IPS-NIHi7 (cell line): ENCODE data around the gene TCAP.

Source experiments
- DNase-seq: peaks from one replicate; pipeline ENCODE4 v3.0.0; 2012; ENCODE audit warnings: mixed read lengths; ENCODE audit errors: extremely low spot score

Gene TCAP, protein sequence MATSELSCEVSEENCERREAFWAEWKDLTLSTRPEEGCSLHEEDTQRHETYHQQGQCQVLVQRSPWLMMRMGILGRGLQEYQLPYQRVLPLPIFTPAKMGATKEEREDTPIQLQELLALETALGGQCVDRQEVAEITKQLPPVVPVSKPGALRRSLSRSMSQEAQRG

DNA sequence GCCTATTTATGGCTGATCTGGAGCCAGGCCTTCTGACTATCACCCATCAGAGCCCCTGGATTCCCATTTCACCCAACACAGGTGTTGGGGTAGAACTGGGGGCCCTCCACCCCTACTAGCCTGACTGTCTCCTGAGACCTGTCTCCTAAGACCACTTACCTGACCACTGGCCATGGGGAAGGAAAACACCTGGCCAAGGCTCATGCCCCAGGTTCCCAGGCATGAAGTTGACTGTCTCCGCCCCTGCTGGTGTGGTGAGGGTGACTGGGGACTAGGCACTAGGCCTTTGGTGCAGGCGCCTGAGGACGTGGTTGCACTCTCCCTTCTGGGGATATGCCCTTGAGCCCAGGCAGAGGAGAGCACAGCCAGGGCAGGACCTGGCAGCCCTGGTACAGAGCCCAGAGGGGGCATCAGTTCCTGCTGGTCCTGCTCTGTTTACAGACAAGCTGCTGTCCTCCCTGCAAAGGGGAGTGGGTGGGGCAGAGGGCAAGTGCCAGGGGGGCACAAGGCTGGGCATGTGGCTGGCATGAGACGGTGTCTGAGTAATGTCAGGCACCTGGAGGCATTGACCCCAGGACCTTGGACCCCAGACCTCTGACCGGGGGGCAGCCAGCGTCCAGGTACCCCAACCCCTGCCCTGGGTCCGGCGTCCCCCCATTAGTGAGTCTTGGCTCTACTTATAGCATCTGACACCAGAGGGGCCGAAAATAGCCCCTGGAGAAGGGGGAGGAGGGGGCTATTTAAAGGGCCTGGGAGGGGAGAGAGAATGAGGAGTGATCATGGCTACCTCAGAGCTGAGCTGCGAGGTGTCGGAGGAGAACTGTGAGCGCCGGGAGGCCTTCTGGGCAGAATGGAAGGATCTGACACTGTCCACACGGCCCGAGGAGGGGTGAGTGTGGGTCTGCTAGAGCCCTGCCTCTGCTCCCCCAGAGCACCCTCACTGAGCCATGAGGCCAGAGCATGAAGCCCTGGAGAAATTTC lies at the start of gene TCAP:
TCAP (plus strand) TSS at position 769 of the 981 bp plus-strand sequence; CDS start at position 780, 11 bp downstream.
- no peak for DNase-seq

DNA sequence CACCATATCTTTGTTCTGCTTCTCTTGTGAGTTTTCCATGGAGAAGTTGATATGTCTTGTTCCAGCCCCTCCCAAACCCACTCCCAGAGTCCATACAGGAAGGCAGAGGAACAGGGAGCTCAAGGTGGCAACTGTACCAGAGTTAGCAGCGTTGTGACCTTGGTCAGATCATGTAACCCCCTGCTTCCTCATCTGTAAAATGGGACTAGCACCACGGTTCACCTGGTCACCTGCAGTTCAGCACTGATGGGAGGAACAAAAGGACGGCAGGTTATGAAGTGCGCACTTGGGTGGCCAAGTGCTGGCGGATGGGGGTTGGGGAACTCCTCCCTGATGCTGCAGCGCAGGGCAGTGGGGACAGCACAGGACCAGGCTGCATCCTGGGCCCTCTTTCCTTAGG lies 49.7 kb upstream of the TCAP start:
- DNase-seq, result no peak

DNA sequence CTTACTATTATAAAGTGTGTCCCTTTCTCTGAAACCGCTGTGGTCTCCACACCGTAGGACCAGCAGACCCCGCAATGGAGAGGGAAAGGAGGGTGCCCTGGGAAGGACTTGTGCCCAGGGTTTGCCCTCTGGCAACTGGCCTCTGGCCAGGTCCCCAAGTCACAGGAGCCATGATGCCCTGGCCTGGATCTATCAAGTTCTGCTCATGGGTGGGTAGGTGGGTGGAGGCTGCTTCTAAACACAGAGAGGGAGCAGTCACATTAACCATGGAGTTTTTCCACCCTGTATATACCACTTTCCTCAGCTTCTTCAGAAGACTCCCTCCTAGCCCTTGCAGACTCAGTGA lies 48.1 kb upstream of the TCAP start:
- DNase-seq, result no peak

DNA sequence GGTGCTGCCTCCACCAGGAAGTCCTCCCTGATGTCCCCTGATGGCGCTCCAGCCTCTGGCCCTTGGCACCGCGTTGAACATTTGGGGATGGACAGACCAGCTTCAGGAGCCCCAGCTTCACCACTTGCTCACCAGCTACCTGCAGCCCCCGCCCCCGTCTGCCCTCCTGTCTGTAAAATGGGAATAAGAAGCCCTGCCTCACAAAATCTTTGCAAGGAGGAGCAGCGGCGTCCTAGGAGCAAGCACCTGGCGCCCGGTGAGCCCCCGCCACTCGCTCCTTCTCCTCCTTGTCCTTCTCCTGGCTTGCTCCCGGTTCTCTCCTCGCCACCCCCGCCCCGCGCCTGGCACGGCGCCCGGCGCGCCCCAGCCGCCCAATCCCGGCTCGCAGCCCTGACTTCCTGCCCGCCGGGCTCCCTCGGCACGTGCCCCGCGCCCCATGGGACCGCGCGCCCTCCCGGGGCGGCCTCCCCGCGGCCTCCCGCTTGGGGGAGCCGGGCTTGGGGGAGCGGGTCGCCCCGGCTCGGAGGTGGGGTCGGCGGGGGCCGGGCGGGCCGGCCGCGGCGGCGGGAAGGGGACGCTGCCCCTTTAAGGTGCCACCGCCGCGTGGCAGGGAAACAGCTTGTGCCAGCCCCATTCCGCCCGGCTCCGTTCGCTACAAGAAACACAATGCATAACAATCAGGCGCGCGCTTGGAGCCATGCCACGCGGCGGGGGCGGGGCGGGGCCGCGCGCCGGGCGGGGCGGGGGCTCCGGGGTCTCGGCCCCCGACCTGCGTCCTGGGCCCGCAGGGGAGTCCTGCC lies 47.5 kb upstream of the TCAP start:
- no peak for DNase-seq

DNA sequence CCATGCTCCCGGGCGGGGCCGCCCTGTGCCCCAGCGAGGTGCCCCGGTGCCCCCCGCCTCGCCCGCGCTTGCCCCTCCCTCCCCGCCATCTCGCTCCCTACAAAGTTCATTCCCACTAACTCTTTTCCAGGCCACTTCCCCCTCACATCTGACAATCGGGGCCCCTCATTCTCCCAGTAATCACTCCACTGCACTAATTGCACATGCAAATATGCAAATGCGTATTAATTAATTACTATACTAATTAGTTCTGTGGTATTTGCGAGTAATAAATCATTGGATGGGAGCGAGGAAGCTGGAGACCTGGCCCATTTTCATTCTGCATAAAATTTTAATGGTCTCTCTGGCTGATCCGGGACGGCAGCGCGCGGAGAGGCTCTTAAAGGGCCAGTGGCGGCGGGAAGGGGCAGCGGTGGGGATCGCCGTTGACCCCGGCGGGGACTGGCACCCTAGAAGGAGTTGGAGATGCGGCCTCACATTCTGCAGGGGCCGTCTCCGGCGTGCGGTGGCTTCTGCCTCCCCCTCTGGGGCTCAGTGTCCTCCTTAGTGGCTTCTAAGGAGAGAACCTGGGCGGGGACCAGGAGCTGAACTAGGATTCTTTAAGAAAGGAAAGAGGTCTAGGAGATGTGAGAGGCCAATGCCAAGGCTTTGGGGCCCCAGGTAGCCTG lies 46.8 kb upstream of the TCAP start:
- no peak for DNase-seq

DNA sequence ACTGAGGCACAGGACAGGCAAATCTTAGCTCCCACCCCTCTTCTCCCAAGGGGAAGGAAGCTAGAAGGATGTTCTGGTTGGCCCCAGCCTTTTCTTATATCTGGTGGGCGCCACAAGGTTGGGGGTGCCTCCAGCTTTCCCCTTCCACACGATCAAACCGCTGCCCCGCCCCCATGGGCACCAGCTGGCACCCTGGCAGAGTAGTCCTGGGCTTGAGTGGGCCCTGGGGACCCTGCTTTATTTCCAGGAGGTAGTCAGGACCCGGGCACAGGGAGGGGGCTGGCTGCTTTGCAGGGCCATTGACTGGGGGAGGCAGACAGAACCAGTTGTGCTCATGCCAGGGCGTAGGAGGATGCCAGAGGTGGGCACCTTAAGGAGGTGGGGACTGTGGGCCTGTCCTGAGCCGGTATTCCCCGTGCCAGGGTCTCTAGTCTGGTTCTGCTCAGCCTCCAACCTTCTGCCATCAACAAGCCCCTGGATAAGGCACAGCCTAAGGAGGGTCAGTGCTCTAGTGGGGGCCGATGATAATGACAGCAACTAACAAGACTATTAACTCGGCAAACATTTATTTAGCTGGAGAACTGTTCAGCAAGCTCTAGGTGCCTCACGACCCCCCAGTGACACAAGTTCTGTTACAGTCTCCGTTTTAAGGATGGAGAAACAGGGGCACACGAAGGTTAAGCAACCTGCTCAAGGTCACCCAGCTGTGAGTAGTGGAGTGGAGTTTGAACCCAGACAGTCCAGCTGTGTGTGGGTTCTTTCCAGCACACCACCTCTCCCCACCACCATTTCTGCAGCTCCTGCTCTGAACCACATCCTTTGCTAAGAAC lies 46.0 kb upstream of the TCAP start:
- DNase-seq, result no peak

DNA sequence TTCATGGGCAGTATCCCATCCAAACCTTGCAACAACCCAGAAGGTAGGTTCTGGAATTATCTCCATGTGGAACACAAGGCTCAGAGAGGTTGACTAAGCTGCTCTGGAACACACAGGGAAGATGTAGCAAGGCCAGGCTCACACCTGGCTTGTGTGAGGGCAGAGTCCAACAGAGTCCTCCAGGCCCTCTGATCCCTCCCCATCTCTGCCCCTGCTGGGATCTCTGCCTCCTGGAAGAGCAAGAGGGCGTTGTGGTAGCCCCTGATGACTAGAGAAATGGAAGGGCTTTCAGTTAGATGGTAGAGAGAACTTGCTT lies 45.4 kb upstream of the TCAP start:
- DNase-seq, result no peak

DNA sequence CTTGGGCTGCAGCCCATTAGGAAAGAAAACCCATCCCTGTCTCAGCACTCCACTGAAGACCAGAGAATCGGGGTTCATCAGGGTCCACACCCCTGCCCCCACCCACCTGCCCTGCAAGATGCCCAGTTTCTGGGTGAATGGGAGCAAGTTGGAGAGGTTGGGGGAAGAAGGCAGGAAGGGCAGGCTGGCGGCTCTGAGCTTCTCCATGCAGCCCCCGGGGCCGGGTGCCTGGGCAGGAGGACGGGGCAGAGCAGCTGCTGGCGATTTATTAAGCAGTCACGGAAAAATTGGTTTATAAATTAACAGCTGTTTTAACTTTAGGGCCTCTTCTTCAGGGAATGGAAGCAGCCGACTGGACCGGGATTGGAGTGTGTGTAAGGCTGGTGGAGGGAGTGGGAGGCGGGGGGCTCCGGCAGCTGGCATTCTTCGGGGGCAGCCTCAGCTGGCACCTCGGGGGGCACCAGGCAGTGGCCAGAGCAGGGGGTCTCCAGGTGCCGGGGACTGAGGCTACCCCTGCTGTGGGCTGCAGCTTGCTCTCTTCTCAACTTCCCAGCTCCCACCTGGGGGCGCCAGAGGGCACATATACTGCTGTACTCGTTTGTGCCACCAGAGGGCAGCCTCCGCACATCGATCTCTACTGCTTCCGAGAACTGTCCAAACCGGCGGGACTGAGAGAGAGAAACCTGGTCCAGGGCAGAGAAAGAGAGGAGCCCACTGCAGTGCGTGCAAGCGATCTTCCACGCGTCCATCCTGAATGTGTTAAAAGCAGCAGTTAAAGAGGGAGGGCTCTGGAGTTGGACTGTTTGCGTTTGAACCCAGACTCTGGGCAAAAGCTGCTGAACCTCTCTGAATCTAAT lies 43.4 kb upstream of the TCAP start:
- peak; percentile 84 for DNase-seq

DNA sequence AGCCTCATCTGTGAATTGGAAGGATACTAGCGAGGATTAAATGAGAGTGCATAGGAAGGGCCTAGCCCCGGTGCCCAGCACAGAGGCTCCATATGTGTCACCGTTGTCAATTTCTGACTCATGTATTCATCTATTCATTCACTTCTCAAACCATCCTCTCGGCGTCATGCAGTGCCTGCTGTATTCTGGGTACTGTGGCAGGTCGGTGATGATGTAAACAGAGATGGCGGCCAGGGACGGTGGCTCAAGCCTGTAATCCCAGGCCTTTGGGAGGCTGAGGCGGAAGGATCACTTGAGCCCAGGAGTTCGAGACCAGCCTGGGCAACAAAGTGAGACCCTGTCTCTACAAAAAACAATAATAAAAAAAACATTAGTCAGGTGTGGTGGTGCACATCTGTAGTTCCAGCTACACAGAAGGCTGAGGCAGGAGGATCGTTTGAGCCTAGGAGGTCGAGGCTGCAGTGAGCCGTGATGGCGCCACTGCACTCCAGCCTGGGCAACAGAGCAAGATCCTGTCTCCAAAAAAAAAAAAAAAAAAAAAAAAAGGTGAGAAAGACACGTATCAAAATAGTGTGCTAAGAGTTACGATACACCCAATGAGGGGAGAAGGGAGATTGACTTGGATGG lies 42.7 kb upstream of the TCAP start:
- DNase-seq, result no peak

DNA sequence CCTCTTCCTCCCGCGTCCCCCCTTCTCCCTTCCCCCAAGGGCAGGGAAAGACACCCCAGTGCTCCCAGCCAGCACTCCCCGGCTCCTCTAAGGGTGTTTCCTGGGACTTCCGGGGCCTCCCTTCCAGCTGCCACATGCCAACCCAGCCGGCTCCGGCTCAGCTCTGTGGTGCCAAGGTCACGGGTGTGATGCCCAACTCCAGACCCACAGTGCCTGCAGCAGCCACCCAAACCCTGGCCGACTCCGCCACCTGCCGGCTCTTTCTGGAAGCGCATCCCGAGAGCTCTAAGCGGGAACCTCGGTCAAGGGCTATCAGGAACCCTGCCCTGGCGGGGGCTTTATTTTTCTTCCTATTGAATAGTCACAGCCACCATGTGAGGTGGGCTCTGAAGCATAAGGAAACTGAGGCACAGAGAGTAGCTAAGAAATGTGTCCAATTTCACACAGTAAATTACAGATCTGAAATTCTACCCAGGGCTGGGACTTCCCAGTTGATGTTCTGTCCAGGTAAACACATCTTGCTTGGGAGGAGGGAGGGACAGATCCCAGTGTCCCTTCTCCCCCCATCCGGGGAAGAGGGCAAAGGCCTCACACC lies 41.7 kb upstream of the TCAP start:
- peak; percentile 80 for DNase-seq

DNA sequence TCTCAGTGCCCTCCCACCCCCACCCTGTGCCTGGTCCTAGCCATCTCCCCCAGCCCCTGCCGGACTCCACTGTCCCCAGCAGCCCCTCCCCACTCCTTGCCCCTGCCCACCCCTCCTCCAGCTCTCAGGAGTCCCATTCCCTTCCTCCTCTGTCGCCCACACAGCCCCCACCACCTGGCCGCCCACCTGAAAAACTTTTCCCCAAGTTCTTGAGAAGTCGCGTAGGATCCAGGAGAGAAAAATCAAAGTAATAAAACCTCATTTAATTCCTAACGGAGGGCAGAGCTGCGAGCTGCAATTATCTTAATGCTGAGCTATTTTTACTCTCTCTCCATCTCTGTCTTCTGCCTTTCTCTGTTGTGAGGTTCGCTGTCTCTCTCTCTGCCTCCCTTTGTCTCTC lies 40.8 kb upstream of the TCAP start:
- no peak for DNase-seq

DNA sequence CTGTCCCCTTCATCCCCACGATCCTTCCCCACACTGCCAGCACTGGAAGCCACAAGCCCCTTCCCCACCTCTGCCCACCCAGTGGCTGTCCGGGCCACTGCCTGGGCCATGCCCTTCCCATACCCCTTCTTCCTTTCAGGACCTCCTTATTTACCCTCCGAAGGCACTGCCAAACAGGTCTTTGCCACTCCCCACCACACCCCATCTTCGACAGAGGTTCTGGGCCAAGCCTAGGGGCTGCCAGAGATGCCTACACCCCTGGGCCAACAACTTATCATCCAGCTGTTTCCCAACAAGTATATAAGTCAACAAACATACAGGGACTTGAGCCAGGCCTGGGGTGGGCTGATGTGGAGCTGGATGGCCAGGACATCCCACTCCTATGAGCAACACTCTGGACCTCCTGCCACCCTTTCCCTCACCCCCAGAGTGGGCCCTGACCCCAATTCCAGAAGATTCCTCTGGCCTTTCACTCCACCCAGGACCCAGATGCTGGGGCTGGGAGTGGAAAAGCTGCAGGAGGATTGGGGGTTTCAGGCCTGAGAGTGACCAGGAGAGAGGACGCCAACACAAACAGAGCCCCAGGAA lies 39.9 kb upstream of the TCAP start:
- DNase-seq, result no peak

DNA sequence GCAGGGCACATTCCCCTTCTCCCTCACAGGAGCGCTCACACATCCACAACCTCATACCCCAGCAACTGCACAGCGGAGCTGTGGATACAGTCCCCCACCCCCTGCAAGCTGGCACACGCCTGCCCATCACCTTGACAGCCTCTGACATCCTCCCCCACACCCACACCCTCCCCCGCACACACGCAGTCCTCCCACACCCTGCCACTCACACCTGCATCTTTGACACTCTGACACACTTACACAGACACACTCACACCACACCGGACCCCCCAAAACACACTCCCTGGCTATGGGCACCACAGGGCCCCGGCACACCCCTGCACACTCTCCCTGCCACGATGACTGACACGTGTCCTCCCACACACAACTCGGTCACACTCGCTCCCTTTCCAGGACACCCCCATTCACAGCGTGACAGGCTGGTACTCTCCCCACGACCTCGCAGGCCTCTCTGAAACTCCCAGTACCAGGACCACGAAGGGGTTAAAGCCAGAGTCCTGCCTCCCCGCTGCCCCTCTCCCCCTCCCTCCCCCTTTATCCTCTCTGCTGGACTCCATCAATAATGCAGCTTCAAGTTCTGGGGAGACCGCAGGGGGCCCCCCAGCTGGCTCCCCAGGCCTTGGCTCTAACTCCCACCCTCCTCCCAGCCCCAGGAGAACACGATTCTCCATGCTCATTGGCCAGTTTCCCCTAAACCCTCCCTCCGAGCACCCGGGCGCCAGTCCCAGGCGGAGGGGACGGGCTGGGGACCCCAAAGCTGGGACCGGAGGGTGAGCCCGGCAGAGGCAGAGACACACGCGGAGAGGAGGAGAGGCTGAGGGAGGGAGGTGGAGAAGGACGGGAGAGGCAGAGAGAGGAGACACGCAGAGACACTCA lies 38.7 kb upstream of the TCAP start, which contains the start of gene PPP1R1B:
PPP1R1B (plus strand) TSS at position 782 of the 876 bp plus-strand sequence. CDS start 441 bp downstream, outside the sequence.
- DNase-seq, result no peak

DNA sequence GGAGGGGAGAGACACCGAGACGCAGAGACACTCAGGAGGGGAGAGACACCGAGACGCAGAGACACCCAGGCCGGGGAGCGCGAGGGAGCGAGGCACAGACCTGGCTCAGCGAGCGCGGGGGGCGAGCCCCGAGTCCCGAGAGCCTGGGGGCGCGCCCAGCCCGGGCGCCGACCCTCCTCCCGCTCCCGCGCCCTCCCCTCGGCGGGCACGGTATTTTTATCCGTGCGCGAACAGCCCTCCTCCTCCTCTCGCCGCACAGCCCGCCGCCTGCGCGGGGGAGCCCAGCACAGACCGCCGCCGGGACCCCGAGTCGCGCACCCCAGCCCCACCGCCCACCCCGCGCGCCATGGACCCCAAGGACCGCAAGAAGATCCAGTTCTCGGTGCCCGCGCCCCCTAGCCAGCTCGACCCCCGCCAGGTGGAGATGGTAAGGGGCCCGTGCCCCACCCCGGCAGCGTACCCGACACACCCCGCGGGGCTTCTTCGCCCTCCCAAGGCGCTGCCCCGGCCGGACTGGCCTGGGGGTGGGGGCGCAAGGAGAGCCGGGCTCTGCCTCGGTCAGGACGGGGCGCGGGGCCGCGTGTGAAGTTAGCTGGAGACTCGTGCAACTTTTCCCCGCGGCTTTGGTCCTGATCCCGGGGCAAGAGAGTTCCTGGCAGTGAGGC lies 38.0 kb upstream of the TCAP start:
- DNase-seq, result no peak

DNA sequence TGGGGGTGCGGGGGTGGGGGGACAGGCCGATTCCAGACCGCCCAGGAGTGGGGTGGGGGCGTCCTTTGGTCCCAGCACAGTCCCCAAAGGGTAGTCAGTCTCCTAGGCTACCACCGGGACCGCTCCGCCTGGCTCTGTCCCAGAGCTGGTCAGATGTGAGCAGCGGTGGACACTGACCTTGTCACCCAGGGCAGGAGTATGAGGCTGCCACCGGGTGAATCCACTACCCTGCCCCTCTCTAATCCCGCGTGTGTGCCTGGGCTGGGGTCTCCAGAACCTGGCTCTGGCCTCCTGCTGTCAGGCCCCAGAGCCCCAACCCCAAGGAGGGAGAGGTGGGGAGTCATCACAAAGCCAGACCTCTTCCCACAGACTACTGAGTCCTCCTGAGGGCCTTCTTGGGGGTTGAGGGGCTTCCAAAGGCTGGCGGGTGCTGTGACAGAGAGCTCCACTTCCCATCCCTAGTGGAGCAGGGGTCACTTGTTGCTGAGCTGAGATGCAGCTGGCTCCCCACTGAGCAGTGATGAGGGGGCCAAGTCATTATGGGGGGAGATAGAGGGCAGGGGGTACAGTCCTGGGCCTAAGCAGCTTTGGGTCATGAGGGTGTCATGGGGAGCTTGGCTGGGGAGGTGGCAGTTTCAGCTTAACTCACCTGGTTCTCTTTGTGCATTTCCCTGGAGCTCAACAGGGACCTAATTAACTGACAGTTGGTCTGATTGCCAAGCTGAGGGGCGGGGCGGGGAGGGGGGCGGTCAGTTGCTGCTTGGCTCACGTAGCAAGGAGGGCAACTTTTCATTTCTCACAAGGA lies 37.2 kb upstream of the TCAP start:
- DNase-seq, result no peak
